Activated gamma-delta T cell (primary cell): ENCODE data around the gene UROC1.
"Not testable (repeated sequence)": the region's sequence is repeated elsewhere in the genome, so short reads cannot be mapped to it uniquely, and the experiment has no call there.

Experiments used
- DNase-seq: peaks from one replicate; lab custom pipeline; 2025; lab: John Stamatoyannopoulos, UW

The UROC1 gene

GRCh38 chr3:126546549-126547239 is 29.1 kb upstream of the UROC1 start:
- no peak for DNase-seq

GRCh38 chr3:126546013-126546412 is 28.4 kb upstream of the UROC1 start:
- no peak for DNase-seq

- no peak for DNase-seq
These were observed 28.0 kb upstream of the UROC1 start for GRCh38 chr3:126545544-126545943.

- no peak for DNase-seq
These were observed 27.2 kb upstream of the UROC1 start for GRCh38 chr3:126544596-126545281.

DNA sequence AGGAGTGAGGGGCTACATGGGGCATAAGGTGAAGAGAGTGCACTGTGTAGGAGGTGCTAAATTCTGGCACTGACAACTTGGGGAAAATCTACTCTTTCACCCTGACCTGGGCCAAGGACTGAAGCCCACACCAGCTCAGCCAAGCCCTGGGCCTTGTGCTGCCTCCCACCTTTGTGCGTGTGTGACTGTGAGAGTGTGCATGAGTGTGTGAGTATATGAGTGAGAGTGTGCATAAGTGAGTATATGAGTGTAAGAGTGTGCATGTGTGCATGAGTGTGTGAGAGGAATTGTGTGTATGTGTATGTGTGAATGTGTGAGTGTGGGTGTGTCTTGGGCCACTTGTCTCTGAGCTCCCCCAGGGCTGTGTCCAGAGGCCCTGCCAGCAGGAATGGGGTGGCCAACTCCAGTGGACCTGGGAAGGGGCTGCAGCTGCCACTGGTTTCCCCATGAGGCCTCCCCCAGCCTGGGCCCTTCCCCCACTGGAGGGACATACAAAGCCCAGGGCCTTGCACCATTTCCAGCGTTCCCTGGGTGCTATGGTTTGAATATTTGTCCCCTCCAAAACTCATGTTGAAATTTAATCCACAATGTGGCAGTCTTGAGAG is 26.0 kb upstream of the UROC1 start:
- no peak for DNase-seq

GRCh38 chr3:126542340-126543241 is 25.0 kb upstream of the UROC1 start:
- DNase-seq: no peak

- no peak for DNase-seq
These were observed 24.2 kb upstream of the UROC1 start for GRCh38 chr3:126541628-126542339.

DNA sequence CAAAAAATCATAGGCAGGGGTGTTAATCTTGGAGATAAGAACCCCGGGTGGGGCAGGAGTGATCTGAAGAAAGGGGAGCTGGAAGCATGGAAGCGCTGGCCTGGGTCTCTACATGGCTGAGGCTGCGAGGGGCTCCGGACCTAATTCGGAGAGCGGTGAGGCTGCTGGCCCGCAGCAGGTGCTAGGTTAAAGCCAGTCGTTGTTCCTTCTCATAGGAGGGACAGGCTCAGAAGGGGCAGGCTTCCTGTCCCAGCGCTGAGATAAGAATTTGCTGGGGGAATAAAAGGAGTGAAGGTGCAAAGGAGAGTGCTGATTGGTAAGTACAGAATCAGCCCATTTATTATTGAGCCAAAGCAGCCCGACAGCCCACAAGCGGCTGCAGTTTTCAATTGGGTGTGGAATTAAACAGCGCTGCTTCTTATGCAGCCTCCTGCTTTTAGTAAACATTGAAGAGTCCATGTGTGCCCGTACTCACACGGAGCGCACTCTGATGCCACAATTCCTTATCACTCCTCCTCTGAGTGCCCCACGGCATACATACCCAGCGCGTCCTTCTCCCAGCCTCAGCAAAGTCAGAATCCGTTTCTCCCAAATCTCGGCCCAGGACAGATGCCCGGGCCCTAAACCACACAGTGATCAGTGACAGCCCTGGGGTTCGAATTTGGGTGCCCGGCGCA is 23.5 kb upstream of the UROC1 start:
- DNase-seq: no peak

DNA sequence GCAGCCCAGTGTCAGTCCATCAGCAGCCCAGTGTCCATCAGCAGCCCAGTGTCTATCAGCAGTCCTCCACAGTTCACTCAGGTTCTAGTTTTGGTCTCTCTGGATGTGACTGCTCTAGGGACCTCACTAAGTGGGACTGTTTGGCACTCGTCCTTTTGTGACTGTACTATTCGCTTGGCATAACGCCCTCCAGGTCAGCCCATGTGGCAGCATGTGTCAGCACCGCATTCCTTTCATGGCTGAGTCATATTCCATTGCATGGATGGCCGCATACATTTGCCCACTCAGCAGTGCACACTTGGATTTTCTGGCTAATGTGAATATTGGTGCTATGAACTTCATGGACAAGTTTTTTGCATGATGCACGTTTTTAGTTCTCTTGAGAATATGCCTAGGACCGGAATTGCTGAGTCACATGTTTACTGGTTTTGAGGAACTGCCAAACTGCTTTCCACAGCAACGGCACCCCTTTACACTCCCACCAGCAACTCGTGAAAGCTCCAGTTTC is 22.8 kb upstream of the UROC1 start:
- no peak for DNase-seq

DNA sequence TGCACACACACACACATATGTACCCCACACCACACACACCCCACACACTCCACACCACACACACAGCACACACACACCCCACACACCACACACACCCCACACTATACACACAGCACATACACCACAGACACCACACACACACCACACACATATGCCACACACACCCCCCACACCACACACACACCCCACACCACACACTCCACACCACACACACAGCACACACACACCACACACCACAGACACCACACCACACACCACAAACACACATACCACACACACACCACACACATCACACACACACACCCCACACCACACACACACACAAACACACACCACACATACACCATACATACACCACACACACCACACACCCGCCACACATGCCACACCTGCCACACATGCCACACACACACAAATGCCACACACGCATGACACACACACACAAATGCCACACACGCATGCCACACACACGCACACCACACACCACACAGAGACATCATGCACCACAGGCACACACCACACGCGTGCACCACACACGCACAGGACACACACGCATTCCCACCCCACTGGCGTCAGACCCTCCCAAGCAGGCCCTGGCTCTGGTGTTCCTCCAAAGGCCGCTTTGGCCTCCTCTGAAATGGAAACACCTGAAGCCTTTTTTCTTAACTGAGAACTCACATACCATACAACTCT is 22.1 kb upstream of the UROC1 start:
- DNase-seq: no peak

DNA sequence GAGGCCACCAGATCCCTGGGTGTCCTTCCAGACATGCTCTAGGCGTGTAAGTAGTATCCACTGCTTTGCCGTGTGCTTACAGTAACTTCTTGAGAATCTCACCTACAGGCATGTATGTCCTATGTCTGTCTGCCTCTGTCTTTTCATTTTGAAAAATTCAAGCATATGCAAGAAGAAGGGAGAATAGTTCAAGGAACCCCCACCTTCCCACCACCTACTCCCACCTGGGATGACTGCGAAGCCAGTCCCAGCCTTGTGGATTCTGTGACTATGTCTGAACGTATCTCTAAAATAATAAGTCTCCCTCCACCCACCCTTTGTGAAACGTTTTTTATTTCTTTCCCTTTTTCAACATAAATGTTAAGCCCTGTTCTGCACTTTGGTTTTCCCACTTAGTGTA is 21.4 kb upstream of the UROC1 start:
- no peak for DNase-seq

- DNase-seq: no peak
These were observed 20.7 kb upstream of the UROC1 start for GRCh38 chr3:126538316-126538715.

DNA sequence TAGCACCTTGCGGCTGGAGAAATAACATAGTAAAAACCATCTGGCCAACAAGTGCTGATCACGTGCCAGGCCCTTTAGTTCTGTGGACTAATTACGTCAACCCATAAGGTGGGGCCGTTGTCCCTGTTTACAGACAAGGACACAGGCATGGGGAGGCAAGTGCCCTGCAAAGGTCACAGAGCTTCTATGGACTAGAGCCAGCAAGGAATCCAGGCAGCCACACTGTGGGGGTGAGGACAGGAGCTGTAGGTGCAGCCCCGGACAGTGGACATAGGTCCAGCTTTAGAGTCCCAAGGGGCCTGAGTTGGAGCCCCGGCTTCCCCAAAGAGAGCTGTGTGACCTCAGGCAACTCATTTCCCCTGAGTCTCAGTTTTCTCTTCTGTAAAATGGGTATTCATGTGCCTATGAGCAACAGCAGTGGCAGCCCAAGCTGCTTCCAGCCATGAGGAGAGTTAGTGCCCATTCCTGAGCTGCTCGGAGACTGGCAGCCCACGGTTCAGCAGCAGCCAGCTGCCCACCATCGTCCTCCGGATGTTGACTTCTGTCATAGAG is 20.2 kb upstream of the UROC1 start:
- no peak for DNase-seq

- DNase-seq: no peak
These were observed 19.6 kb upstream of the UROC1 start for GRCh38 chr3:126537116-126537729.

DNA sequence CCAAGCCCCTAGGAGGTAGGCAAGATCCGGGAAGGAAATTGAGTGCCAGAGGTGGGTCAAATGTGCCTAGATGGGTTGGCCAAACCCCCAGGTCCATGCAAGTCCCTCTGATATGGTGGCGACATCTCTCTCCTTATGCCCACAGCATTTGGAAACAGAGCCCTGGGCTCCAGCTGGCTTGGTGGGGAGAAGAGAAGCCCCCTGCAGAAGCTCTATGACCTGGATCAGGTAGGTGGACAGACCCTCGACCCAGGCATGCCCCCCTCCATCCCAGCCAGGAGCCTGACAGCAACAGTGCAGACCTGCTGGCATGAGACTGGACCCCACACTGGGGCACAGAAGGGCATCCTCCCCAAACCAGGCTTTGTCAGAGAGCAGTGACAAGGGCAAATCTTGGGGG is 18.6 kb upstream of the UROC1 start:
- DNase-seq: no peak

GRCh38 chr3:126535636-126536035 is 18.1 kb upstream of the UROC1 start:
- DNase-seq: no peak

DNA sequence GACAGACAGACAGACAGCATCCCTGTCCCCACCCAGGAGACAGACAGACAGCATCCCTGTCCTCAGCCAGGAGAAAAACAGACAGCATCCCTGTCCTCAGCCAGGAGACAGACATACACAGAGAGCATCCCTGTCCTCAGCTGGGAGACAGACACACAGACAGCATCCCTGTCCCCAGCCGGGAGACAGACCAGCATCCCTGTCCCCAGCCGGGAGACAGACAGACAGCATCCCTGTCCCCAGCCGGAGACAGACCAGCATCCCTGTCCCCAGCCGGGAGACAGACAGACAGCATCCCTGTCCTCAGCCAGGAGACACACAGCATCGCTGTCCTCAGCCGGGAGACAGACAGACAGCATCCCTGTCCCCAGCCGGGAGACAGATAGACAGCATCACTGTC is 17.1 kb upstream of the UROC1 start:
- DNase-seq: not testable (repeated sequence)

DNA sequence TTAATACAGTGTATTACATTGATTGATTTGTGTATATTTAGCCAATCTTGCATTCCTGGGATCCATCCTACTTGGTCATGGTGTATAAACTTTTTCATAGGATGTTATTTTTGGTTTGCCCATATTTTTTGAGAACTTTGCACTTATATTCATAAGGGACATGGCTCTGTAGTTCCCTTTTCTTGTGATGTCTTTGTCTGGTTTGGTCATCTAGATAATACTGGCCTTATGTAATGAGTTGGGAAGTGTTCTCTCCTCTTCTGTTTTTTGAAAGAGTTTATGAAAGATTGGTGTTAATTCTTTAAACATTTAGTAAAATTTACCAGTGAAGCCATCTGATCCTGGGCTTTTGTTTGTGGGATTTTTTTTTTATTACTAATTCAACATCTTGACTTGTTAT is 15.9 kb upstream of the UROC1 start:
- no peak for DNase-seq

GRCh38 chr3:126531051-126531330 is 13.4 kb upstream of the UROC1 start:
- no peak for DNase-seq
